HCT116 (cell line): ENCODE results near the gene RFTN1.

ENCODE experiments used
- ATF3 ChIP-seq: IDR thresholded peaks from 2 replicates; pipeline ENCODE4 v1.6.1; 2012
- CEBPB ChIP-seq: IDR thresholded peaks from 2 replicates; pipeline ENCODE4 v1.6.1; 2012; ENCODE audit warnings: low read depth
- CTCF ChIP-seq, 3 experiments: fragments of 200-600 bp in 1 of 3; sonication (generic) in 1 of 3; IDR thresholded peaks in 2 of 3; conservative IDR thresholded peaks in 1 of 3; 2 replicates each; pipeline ENCODE4 v1.5.1; 2012 to 2017; ENCODE audit warnings: low read depth in 2 of 3, low read length in 2 of 3, antibody characterized with exemption in 1 of 3, borderline replicate concordance in 1 of 3, control low read depth in 1 of 3, mild to moderate bottlenecking in 1 of 3, mixed read lengths in 1 of 3, mixed run types in 1 of 3, moderate library complexity in 1 of 3; ENCODE audit not compliant: insufficient read depth in 1 of 3
- POLR2AphosphoS5 ChIP-seq: IDR thresholded peaks from 2 replicates; pipeline ENCODE4 v1.6.1; 2011; ENCODE audit warnings: mild to moderate bottlenecking, low read depth, low read length, moderate library complexity
- RAD21 ChIP-seq: IDR thresholded peaks from 2 replicates; pipeline ENCODE4 v1.6.1; 2012; ENCODE audit warnings: low read depth, mild to moderate bottlenecking
- ZFX ChIP-seq: fragments of 450-650 bp; IDR thresholded peaks from 2 replicates; pipeline ENCODE4 v1.6.1; 2017
- ZNF274 ChIP-seq: fragments of 200-500 bp; sonication (Bioruptor generic); IDR thresholded peaks from 2 replicates; pipeline ENCODE4 v1.6.1; 2014; ENCODE audit warnings: mild to moderate bottlenecking, low read depth, low read length, inconsistent platforms

GRCh38 chr3:16509721-16510619, 3.5 kb downstream of the RFTN1 start:
- TF ChIP-seq ZFX (no peak), POLR2AphosphoS5 (no peak), CTCF (IDR thresholded peaks at IDR 0.05 in 2 of 3, conservative IDR thresholded peaks at IDR 0.05 in 1 of 3; ENCODE audit: borderline replicate concordance in 1 of 3, insufficient read depth in 1 of 3, low read depth in 2 of 3, low read length in 2 of 3) (no peak), ZNF274 (no peak), RAD21 (no peak), ATF3 (no peak), CEBPB (no peak)
